K562 (cell line): ENCODE results near the gene IP6K3. TPM values are rescaled to one million over a fixed set of nuclear protein-coding genes. Genes with fewer than 3 reads are reported as not detected.

Source experiments
- ATAC-seq: fragments of 200-7000 bp; cut with Tn5 transposase; 3 replicates; pipeline ENCODE4 v1.9.1; 2020; ENCODE audit warnings: moderate library complexity
- BruUV-seq: library from RNA; stranded (reverse); fragments of 400-500 nt; replicated peaks from 2 replicates; lab custom pipeline; 2021; lab: Mats Ljungman, UMichigan
- CTCF ChIA-PET: fragments of 300-600 bp; formaldehyde crosslinking; extraction: SDS; loops from one replicate; lab custom pipeline; 2021; ENCODE audit warnings: low intra/inter-chr PET ratio; lab: Yijun Ruan, JAX
- POLR2A ChIA-PET: fragments of 300-600, 350-650 bp; sonication (Branson Sonifier 250); formaldehyde crosslinking; extraction: SDS; loops from one replicate; lab custom pipeline; 2021; ENCODE audit warnings: antibody characterized with exemption, inconsistent platforms; lab: Yijun Ruan, JAX
- DNase-seq, 4 experiments: peaks; one replicate each; pipeline versions ENCODE4 v3.0.0 to v3.0.0-alpha.2; 2011 to 2018; ENCODE audit warnings: low spot score in 3 of 4, mixed read lengths in 3 of 4; ENCODE audit errors: extremely low read depth in 1 of 4
- FAIRE-seq: peaks from 2 replicates; lab custom pipeline; 2011; peaks lifted over from hg19 to GRCh38; lab: Jason Lieb, UNC
- H2AFZ ChIP-seq: 2 replicates; pipeline ENCODE4 v1.6.0; 2011; ENCODE audit warnings: low read depth, low read length, control low read depth, inconsistent platforms
- H3K27ac ChIP-seq: fragments of 200-600 bp; 3 replicates; pipeline ENCODE4 v1.8.0; 2011; ENCODE audit warnings: low read depth, mild to moderate bottlenecking, control low read depth, inconsistent platforms, low read length, moderate library complexity, mixed read lengths; ENCODE audit errors: extremely low read depth
- H3K27me3 ChIP-seq, 2 experiments: fragments of 300-600 bp in 1 of 2; 2 replicates in 1 of 2; 3 replicates in 1 of 2; pipeline versions ENCODE4 v1.6.0 to v1.8.0; 2011; ENCODE audit warnings: inconsistent platforms in 2 of 2, low read length in 2 of 2, mild to moderate bottlenecking in 1 of 2, mixed read lengths in 1 of 2, moderate library complexity in 1 of 2; ENCODE audit not compliant: control insufficient read depth in 2 of 2, insufficient read depth in 2 of 2
- H3K36me3 ChIP-seq: fragments of 300-600 bp; 3 replicates; pipeline ENCODE4 v1.8.0; 2011; ENCODE audit warnings: mild to moderate bottlenecking, low read length, inconsistent platforms; ENCODE audit not compliant: control insufficient read depth, insufficient read depth
- H3K4me1 ChIP-seq, 2 experiments: fragments of 200-600 bp in 1 of 2; replicated peaks in 1 of 2; 2 replicates in 1 of 2; 3 replicates in 1 of 2; pipeline versions ENCODE4 v1.5.1 to v1.8.0; 2011; ENCODE audit warnings: inconsistent platforms in 2 of 2, low read length in 2 of 2, mild to moderate bottlenecking in 1 of 2, mixed read lengths in 1 of 2, moderate library complexity in 1 of 2; ENCODE audit not compliant: control insufficient read depth in 2 of 2, insufficient read depth in 2 of 2
- H3K4me2 ChIP-seq: 2 replicates; pipeline ENCODE4 v1.6.1; 2011; ENCODE audit warnings: low read length, control low read depth, inconsistent platforms, mixed read lengths; ENCODE audit not compliant: insufficient read depth
- H3K4me3 ChIP-seq: fragments of 200-600 bp; sonication (generic), shearing (Covaris generic); 2 replicates; pipeline ENCODE4 v1.5.1; 2016; ENCODE audit warnings: control low read depth, inconsistent platforms
- H3K79me2 ChIP-seq: fragments of 200-600 bp; 3 replicates; pipeline ENCODE4 v1.8.0; 2011; ENCODE audit warnings: low read length, inconsistent platforms; ENCODE audit not compliant: control insufficient read depth, insufficient read depth
- H3K9ac ChIP-seq, 2 experiments: 2 replicates each; pipeline versions ENCODE4 v1.6.0 to v1.6.1; 2011; ENCODE audit warnings: low read depth in 2 of 2, low read length in 2 of 2, control low read depth in 1 of 2, inconsistent platforms in 1 of 2, mild to moderate bottlenecking in 1 of 2, mixed read lengths in 1 of 2; ENCODE audit not compliant: insufficient read depth in 1 of 2
- H3K9me1 ChIP-seq: one replicate; pipeline ENCODE4 v1.6.0; 2011; ENCODE audit warnings: inconsistent platforms, mild to moderate bottlenecking, low read length, moderate library complexity; ENCODE audit not compliant: control insufficient read depth, insufficient read depth
- H3K9me3 ChIP-seq: replicated peaks from 2 replicates; pipeline ENCODE4 v1.5.1; 2011; ENCODE audit warnings: low read depth, low read length, inconsistent platforms; ENCODE audit not compliant: control insufficient read depth, insufficient read depth
- H4K20me1 ChIP-seq: replicated peaks from 2 replicates; pipeline ENCODE4 v1.6.1; 2011; ENCODE audit warnings: low read length, inconsistent platforms, mixed read lengths; ENCODE audit not compliant: control insufficient read depth, insufficient read depth
- KDM1A ChIP-seq, 2 experiments: fragments of 450-650 bp; IDR thresholded peaks; 2 replicates each; pipeline ENCODE4 v1.6.1; 2016; ENCODE audit warnings: mild to moderate bottlenecking in 2 of 2
- MTF1 ChIP-seq: fragments of 250-450 bp; sonication (Bioruptor Pico); IDR thresholded peaks from 2 replicates; pipeline ENCODE4 v1.9.0; 2021; ENCODE audit warnings: moderate library complexity, mild to moderate bottlenecking, inconsistent platforms, borderline replicate concordance
- POLR2A ChIP-seq: fragments of 450-650 bp; conservative IDR thresholded peaks from 2 replicates; pipeline ENCODE4 v1.6.1; 2016
- POLR2AphosphoS2 ChIP-seq: IDR thresholded peaks from 2 replicates; pipeline ENCODE4 v1.6.1; 2012; ENCODE audit warnings: low read length, improper control_type of control experiment
- POLR2B ChIP-seq: fragments of 450-650 bp; IDR thresholded peaks from 2 replicates; pipeline ENCODE4 v1.6.1; 2018; ENCODE audit warnings: low read depth; ENCODE audit not compliant: partially characterized antibody
- POLR2G ChIP-seq: fragments of 200-400 bp; formaldehyde crosslinking; IDR thresholded peaks from 2 replicates; pipeline ENCODE4 v1.6.1; 2017; ENCODE audit warnings: low read depth, mild to moderate bottlenecking, antibody characterized with exemption, low read length, moderate library complexity
- ZFX ChIP-seq: sonication (generic); formaldehyde crosslinking; IDR thresholded peaks from 2 replicates; pipeline ENCODE4 v1.8.0; 2022; ENCODE audit warnings: mild to moderate bottlenecking, missing genetic modification reagents, moderate library complexity
- WGBS: fragments of 100-300 bp; shearing (Covaris generic); methylation state at CpG from one replicate; pipeline ENCODE4 v1.1.6; 2016; ENCODE audit warnings: low coverage, mixed read lengths; ENCODE audit not compliant: insufficient coverage; ENCODE audit errors: missing lambda C conversion rate; 5-methylcytosine and 5-hydroxymethylcytosine counted together
- in situ Hi-C: fragments of 300-500 bp; cut with MboI; formaldehyde crosslinking; loops from 4 replicates; pipeline ENCODE4 v1.15.0; 2018; ENCODE audit warnings: inconsistent platforms, mixed read lengths
- intact Hi-C: fragments of 100-400 bp; cut with micrococcal nuclease; formaldehyde crosslinking; loops from 2 replicates; pipeline ENCODE4 v1.14.2; 2022
- polyA plus RNA-seq, 8 experiments: library from polyadenylated mRNA; depleted of rRNA in 4 of 8; stranded (reverse) in 5 of 8; unstranded in 3 of 8; fragments of >200 nt; fragmentation: Nextera tagmentation in 2 of 8; fragmentation: Illumina TruSeq in 1 of 8; extraction: Ambion mirVana in 2 of 8; extraction: Trizol in 1 of 8; gene quantifications; 2 replicates each; pipeline versions ENCODE4 v1.2.1 to v1.2.3, GENCODE V29; 2011 to 2014; ENCODE audit warnings: inconsistent platforms in 1 of 8, missing spikeins in 1 of 8
- total RNA-seq, 7 experiments: library from RNA; depleted of rRNA in 6 of 7; stranded (reverse); fragments of >200 nt in 6 of 7; fragmentation: Illumina TruSeq in 2 of 7; extraction: Trizol in 2 of 7; gene quantifications; 2 replicates each; pipeline versions ENCODE4 v1.2.1 to v1.2.3, GENCODE V29; 2011 to 2021; ENCODE audit warnings: low replicate concordance in 1 of 7
- TF ChIP-seq, protein P1 (sequence below), 3 experiments: IDR thresholded peaks in 2 of 3; conservative IDR thresholded peaks in 1 of 3; 2 replicates each; pipeline ENCODE4 v1.5.1; 2011 to 2012; ENCODE audit warnings: low read length in 3 of 3, mild to moderate bottlenecking in 3 of 3, control low read depth in 2 of 3, improper control_type of control experiment in 1 of 3, inconsistent platforms in 1 of 3, low read depth in 1 of 3, mixed read lengths in 1 of 3, moderate library complexity in 1 of 3; ENCODE audit not compliant: insufficient read depth in 2 of 3

Gene IP6K3
- total and polyA plus RNA-seq, 9 of the 15 experiments (the other 6 are each of a cell fraction or from before 2014, with no cell fraction given): not detected

DNA sequence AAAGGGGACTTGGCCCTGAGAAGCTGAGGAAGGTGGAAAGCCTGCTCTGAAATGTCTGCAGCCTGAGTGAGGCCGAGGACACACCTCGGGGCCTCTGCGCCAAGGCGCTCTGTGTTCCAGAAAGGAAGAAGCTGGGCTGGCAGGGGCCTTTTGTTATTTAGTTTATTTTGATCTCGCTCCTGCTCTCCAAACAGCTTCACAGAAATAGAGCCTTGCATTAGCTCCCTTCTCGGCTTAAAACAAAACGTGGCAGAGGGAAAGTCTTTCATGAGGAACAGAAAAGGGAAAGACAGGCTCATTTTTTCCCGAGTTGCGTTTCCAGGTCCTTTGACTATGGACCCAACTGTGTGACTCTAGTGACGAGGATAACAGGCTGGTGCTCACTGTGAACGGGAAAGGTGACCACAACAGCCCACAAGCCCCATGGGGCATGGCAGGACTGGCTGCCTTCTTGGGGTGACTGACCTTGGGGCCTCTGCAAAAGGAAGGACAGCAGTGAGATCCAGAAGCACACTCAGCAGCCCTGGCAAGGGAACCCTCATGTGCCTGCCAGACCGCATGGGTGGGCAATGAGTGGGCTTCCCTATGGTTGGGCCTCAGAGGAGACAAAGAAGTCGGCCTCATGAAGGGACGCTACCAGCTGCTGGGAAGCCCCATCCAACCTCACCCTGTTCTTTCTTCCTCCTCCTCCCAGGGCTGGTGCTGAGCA lies 23.6 kb upstream of the IP6K3 start:
- Histone ChIP-seq H2AFZ (no peak overlapping the region), H3K9me3 (no peaks in the 10 kb centered on the region), H4K20me1 (peaks cover 35% of the 10 kb centered on the region), H3K4me2 (no peak overlapping the region), H3K27me3 (peaks cover 20 to 46% of the 10 kb centered on the region in 2 experiments; a peak in 4 of 5 replicates), H3K4me3 (no peak overlapping the region), H3K79me2 (no peaks in the 10 kb centered on the region), H3K27ac (no peak overlapping the region), H3K9me1 (no peaks in the 10 kb centered on the region), H3K9ac (peak overlapping the region in 1 of 2 experiments; percentile 69; a peak in 2 of 4 replicates), H3K36me3 (peaks cover 25% of the 10 kb centered on the region; the same call in 2 of the 3 replicates), H3K4me1 (peaks cover 3 to 17% of the 10 kb centered on the region in 2 experiments; a peak in 3 of 5 replicates)
- in situ Hi-C loops: loop anchor here (5.0 kb wide), 1 partner anchor 262 kb away; no protein-coding TSS in a partner anchor
- DNase-seq (no peak), FAIRE-seq (no peak), ATAC-seq (no peak)
- 31% methylated on average over 13 of the region's 14 CpGs for WGBS
- CTCF ChIA-PET: no interaction called here
- TF ChIP-seq POLR2AphosphoS2: peak; percentile 67; the same call in 1 of the 2 replicates
- TF ChIP-seq POLR2A: 0 out of 2 replicates have a peak, but pooled peaks have one; percentile 39
- TF ChIP-seq, protein P1, sequence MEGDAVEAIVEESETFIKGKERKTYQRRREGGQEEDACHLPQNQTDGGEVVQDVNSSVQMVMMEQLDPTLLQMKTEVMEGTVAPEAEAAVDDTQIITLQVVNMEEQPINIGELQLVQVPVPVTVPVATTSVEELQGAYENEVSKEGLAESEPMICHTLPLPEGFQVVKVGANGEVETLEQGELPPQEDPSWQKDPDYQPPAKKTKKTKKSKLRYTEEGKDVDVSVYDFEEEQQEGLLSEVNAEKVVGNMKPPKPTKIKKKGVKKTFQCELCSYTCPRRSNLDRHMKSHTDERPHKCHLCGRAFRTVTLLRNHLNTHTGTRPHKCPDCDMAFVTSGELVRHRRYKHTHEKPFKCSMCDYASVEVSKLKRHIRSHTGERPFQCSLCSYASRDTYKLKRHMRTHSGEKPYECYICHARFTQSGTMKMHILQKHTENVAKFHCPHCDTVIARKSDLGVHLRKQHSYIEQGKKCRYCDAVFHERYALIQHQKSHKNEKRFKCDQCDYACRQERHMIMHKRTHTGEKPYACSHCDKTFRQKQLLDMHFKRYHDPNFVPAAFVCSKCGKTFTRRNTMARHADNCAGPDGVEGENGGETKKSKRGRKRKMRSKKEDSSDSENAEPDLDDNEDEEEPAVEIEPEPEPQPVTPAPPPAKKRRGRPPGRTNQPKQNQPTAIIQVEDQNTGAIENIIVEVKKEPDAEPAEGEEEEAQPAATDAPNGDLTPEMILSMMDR (IDR thresholded peaks at IDR 0.05 in 2 of 3, conservative IDR thresholded peaks at IDR 0.05 in 1 of 3; ENCODE audit: insufficient read depth in 2 of 3, low read depth in 1 of 3, low read length in 3 of 3): no peak
- TF ChIP-seq MTF1: no peak
- TF ChIP-seq ZFX (CRISPR knock-in tag): peak; percentile 18; the same call in 1 of the 2 replicates
- TF ChIP-seq POLR2B: peak; percentile 19
- peak; percentile 66 for TF ChIP-seq POLR2G
- TF ChIP-seq KDM1A (IDR thresholded peaks at IDR 0.05): no peak
- no TSS peak for BruUV-seq
- POLR2A ChIA-PET: interaction anchor here (0.6 to 4.8 kb wide), 9 partner anchors 9 to 384 kb away, joined by 3 to 36 read pairs (median 3); no protein-coding TSS in a partner anchor
- intact Hi-C loops: loop anchor here (2.0 to 5.0 kb wide), 2 partner anchors 72 to 387 kb away; no protein-coding TSS in a partner anchor
